GM12878 (cell line): ENCODE data around the gene ABCA4.

ENCODE experiments used
- EED ChIP-seq: sonication (generic); IDR thresholded peaks from 2 replicates; pipeline ENCODE4 v1.6.1; 2016; ENCODE audit warnings: antibody characterized with exemption, low read depth
- MAX ChIP-seq: IDR thresholded peaks from 2 replicates; pipeline ENCODE4 v1.6.1; 2012; ENCODE audit warnings: low read depth, low read length, improper control_type of control experiment
- MXI1 ChIP-seq: fragments of 150-350 bp; IDR thresholded peaks from 2 replicates; pipeline ENCODE4 v1.6.1; 2011; ENCODE audit warnings: low read depth, mild to moderate bottlenecking, inconsistent platforms, low read length, improper control_type of control experiment
- SP1 ChIP-seq: IDR thresholded peaks from one replicate; pipeline ENCODE4 v1.6.1; 2011; ENCODE audit warnings: low read depth, low read length
- TF ChIP-seq, protein P1 (sequence below), 3 experiments: IDR thresholded peaks in 2 of 3; conservative IDR thresholded peaks in 1 of 3; 2 replicates each; pipeline ENCODE4 v1.5.1; 2011; ENCODE audit warnings: low read depth in 3 of 3, low read length in 3 of 3, mild to moderate bottlenecking in 3 of 3, control low read depth in 2 of 3, moderate library complexity in 2 of 3, inconsistent platforms in 1 of 3, mixed read lengths in 1 of 3; ENCODE audit not compliant: control insufficient read depth in 2 of 3, insufficient read depth in 1 of 3; ENCODE audit errors: extremely low read depth in 1 of 3

GRCh38 chr1:93964777-93965200 lies 156.2 kb downstream of the ABCA4 start:
- TF ChIP-seq MAX: no peak
- no peak for TF ChIP-seq MXI1
- TF ChIP-seq, protein P1, sequence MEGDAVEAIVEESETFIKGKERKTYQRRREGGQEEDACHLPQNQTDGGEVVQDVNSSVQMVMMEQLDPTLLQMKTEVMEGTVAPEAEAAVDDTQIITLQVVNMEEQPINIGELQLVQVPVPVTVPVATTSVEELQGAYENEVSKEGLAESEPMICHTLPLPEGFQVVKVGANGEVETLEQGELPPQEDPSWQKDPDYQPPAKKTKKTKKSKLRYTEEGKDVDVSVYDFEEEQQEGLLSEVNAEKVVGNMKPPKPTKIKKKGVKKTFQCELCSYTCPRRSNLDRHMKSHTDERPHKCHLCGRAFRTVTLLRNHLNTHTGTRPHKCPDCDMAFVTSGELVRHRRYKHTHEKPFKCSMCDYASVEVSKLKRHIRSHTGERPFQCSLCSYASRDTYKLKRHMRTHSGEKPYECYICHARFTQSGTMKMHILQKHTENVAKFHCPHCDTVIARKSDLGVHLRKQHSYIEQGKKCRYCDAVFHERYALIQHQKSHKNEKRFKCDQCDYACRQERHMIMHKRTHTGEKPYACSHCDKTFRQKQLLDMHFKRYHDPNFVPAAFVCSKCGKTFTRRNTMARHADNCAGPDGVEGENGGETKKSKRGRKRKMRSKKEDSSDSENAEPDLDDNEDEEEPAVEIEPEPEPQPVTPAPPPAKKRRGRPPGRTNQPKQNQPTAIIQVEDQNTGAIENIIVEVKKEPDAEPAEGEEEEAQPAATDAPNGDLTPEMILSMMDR (IDR thresholded peaks at IDR 0.05 in 2 of 3, conservative IDR thresholded peaks at IDR 0.05 in 1 of 3; ENCODE audit: control insufficient read depth in 2 of 3, extremely low read depth in 1 of 3, insufficient read depth in 1 of 3, low read depth in 3 of 3, low read length in 3 of 3): no peak
- no peak for TF ChIP-seq SP1
- no peak for TF ChIP-seq EED
